ENCODE data around the gene TRPM6.

DNA sequence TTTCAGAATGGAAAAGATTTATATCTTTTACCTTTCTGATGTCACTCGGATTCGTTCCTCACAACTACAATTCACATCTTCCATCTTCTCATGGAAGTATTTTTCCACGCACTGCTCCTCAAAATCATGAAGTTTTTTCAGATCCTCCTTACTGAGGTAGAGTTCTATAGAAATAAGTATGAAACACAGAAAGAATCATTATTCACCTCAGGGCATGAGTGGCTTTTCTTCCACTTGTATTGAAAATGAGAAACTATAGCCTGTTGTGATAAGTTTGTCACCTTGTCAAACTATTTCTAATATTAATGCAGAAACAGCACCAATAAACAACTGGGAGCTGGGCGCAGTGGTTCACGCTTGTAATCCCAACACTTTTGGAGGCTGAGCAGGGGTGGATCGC, 116.0 kb downstream of the TRPM6 start:
- no peak for TF ChIP-seq EZH2 (IDR thresholded peaks at IDR 0.05; ENCODE audit: insufficient read depth, poor library complexity, severe bottlenecking)
- no peak for TF ChIP-seq EZH2phosphoT487 (IDR thresholded peaks at IDR 0.05; ENCODE audit: insufficient read depth, low read depth)
